C4-2B (cell line): Measurements from ENCODE around the gene KPNB1.

ENCODE experiments used
- ZFX ChIP-seq: fragments of 450-650 bp; IDR thresholded peaks from 2 replicates; pipeline ENCODE4 v1.6.1; 2017
- TF ChIP-seq, protein P1 (sequence below): fragments of 450-650 bp; conservative IDR thresholded peaks from 2 replicates; pipeline ENCODE4 v1.5.1; 2017; ENCODE audit warnings: mild to moderate bottlenecking

DNA sequence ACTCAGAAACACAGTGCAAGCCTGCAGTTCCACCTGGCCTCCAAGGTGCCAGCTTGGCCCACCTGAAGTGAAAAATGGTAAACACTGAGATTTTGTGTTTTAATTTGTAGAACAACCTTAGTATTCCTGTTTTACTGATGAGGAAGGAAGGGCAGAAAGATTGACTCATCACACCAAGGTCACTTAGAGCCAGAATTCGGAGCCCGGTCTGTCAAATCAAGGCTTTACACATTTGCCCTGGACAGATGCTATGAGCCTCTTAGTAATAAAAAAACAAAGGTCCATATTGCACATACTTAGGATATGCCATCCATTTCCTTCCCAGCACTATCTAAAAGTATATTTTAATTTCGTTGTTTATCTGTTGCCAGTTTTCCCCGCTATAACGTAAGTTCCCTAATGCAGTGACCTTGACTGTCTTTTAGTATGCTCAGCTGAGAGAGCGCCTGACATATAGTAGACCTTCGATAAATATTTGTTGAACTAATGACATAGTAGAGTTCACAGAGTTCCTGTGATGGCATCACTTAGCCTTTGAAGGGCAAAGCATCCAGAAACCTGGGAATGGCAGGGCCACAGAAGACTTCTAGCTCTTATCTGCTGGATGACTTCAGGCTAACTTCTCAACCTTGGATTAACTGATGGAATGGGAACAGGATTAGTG lies 37.1 kb downstream of the KPNB1 start:
- TF ChIP-seq, protein P1, sequence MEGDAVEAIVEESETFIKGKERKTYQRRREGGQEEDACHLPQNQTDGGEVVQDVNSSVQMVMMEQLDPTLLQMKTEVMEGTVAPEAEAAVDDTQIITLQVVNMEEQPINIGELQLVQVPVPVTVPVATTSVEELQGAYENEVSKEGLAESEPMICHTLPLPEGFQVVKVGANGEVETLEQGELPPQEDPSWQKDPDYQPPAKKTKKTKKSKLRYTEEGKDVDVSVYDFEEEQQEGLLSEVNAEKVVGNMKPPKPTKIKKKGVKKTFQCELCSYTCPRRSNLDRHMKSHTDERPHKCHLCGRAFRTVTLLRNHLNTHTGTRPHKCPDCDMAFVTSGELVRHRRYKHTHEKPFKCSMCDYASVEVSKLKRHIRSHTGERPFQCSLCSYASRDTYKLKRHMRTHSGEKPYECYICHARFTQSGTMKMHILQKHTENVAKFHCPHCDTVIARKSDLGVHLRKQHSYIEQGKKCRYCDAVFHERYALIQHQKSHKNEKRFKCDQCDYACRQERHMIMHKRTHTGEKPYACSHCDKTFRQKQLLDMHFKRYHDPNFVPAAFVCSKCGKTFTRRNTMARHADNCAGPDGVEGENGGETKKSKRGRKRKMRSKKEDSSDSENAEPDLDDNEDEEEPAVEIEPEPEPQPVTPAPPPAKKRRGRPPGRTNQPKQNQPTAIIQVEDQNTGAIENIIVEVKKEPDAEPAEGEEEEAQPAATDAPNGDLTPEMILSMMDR = no peak
- TF ChIP-seq ZFX = no peak
